ENCODE results near the gene C1orf50.

GRCh38 chr1:42747125-42747524, 19.9 kb upstream of the C1orf50 start:
- TF ChIP-seq, protein P1, sequence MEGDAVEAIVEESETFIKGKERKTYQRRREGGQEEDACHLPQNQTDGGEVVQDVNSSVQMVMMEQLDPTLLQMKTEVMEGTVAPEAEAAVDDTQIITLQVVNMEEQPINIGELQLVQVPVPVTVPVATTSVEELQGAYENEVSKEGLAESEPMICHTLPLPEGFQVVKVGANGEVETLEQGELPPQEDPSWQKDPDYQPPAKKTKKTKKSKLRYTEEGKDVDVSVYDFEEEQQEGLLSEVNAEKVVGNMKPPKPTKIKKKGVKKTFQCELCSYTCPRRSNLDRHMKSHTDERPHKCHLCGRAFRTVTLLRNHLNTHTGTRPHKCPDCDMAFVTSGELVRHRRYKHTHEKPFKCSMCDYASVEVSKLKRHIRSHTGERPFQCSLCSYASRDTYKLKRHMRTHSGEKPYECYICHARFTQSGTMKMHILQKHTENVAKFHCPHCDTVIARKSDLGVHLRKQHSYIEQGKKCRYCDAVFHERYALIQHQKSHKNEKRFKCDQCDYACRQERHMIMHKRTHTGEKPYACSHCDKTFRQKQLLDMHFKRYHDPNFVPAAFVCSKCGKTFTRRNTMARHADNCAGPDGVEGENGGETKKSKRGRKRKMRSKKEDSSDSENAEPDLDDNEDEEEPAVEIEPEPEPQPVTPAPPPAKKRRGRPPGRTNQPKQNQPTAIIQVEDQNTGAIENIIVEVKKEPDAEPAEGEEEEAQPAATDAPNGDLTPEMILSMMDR (IDR thresholded peaks at IDR 0.05): peak; percentile 31 to 59 (median 54)
- no peak for TF ChIP-seq POLR2A (IDR thresholded peaks at IDR 0.05)

Measured in body of pancreas (tissue), 4 donors.